Hematopoietic multipotent progenitor cell treated with erythropoietin and hydrocortisone succinate and interleukin-3 and kit ligand, for 6 days (in vitro differentiated cells): Measurements from ENCODE around the gene RPRM.
"Not testable (repeated sequence)": the region's sequence is repeated elsewhere in the genome, so short reads cannot be mapped to it uniquely, and the experiment has no call there.

Experiments used
- DNase-seq: peaks from one replicate; pipeline ENCODE4 v3.0.0-alpha.2; 2015

The RPRM gene

GRCh38 chr2:153455403-153455802 is 23.2 kb downstream of the RPRM start:
- no peak for DNase-seq

- DNase-seq = no peak
Measured at GRCh38 chr2:153451611-153452010, 27.0 kb downstream of the RPRM start.

GRCh38 chr2:153443106-153443505 is 35.5 kb downstream of the RPRM start:
- no peak for DNase-seq

DNA sequence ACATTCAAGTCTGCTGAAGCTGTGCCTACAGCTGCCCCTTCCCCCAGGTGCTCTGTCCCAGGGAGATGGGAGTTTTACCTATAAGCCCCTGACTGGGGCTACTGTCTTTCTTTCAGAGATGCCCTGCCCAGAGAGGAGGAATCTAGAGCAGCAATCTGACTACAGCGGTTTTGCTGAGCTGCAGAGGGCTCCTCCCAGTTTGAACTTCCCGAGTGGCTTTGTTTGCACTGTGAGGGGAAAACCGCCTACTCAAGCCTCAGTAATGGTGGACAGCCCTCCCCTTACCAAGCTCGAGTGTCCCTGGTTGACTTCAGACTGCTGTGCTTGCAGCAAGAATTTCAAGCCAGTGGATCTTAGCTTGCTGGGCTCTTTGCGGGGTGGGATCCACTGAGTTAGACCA is 35.9 kb downstream of the RPRM start:
- DNase-seq = not testable (repeated sequence)

DNA sequence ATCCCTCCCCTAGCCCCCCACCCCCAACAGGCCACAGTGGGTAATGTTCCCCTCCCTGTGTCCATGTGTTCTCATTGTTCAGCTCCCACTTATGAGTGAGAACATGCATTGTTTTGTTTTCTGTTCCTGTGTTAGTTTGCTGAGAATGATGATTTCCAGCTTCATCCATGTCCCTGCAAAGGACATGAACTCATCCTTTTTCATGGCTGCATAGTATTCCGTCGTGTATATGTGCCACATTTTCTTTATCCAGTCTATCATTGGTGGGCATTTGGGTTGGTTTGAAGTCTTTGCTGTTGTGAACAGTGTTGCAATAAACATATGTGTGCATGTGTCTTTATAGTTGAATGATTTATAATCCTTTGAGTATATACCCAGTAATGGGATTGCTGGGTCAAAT is 38.5 kb downstream of the RPRM start:
- not testable (repeated sequence) for DNase-seq

- no peak for DNase-seq
Measured at GRCh38 chr2:153433403-153433802, 45.2 kb downstream of the RPRM start.

GRCh38 chr2:153432381-153432780 is 46.2 kb downstream of the RPRM start:
- no peak for DNase-seq

DNA sequence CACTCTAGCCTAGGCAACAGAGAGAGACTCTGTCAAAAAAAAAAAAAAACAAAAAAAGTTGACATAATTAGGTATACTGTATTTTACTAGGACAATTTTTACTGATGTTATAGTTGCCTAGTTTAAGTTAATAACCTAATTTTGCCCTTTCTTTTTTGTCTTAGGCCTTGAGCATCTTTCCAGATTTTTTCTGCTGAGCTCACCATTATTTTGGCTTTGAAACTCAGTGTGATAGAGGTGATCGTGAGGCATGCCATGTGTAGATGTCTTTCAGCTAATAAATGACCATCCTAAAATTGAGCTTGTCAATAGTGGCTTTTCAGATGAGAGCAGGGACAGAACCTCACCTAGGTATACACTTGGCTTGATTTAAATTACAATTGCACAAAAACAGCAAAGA is 47.4 kb downstream of the RPRM start:
- DNase-seq = no peak
